Uterus (tissue), 4 donors: ENCODE data around the gene BEST1. TPM values are rescaled to one million over a fixed set of nuclear protein-coding genes. Genes with fewer than 3 reads are reported as not detected.

Experiments
- DNase-seq, 2 donors: peaks; one replicate each; pipeline ENCODE4 v3.0.0-alpha.2; 2019 to 2020
- H3K27ac ChIP-seq, 2 donors: fragments of 200-600 bp; sonication (generic); 1 replicate in 1 of 2; 2 replicates in 1 of 2; pipeline ENCODE4 v1.5.1; 2016 to 2018
- H3K27me3 ChIP-seq, 2 donors: fragments of 200-600 bp; sonication (generic); one replicate each; pipeline ENCODE4 v1.5.1; 2018 to 2019; ENCODE audit warnings: control low read depth in 1 of 2
- H3K36me3 ChIP-seq, 2 donors: fragments of 200-600 bp; sonication (generic); one replicate each; pipeline ENCODE4 v1.5.1; 2019; ENCODE audit warnings: control low read depth in 1 of 2
- H3K4me1 ChIP-seq, 2 donors: fragments of 200-600 bp; sonication (generic); one replicate each; pipeline ENCODE4 v1.5.1; 2018 to 2019; ENCODE audit warnings: control low read depth in 1 of 2
- H3K4me3 ChIP-seq, 2 donors: fragments of 200-600 bp; sonication (generic); 1 replicate in 1 of 2; 2 replicates in 1 of 2; pipeline ENCODE4 v1.5.1; 2018 to 2019; ENCODE audit warnings: mild to moderate bottlenecking in 1 of 2
- H3K9me3 ChIP-seq, 2 donors: fragments of 200-600 bp; sonication (generic); one replicate each; pipeline ENCODE4 v1.5.1; 2019; ENCODE audit warnings: control low read depth in 1 of 2
- POLR2A ChIP-seq, 2 donors: fragments of 450-650 bp; IDR thresholded peaks; one replicate each; pipeline ENCODE4 v1.6.1; 2016; ENCODE audit warnings: antibody characterized with exemption in 2 of 2, mild to moderate bottlenecking in 1 of 2, moderate library complexity in 1 of 2
- intact Hi-C: fragments of 100-400 bp; cut with DNase I; formaldehyde crosslinking; loops from one replicate; pipeline ENCODE4 v1.15.1; 2023; ENCODE audit warnings: low total_unique reads
- total RNA-seq, 4 donors: library from RNA; depleted of rRNA in 3 of 4; stranded (reverse); fragments of >200 nt in 3 of 4; gene quantifications; one replicate each; pipeline versions ENCODE4 v1.1.0 to v1.2.4, GENCODE V29; 2014 to 2023
- TF ChIP-seq, protein P1 (sequence below), 4 experiments: fragments of 200-600 bp in 2 of 4; fragments of 450-650 bp in 2 of 4; sonication (generic) in 2 of 4; IDR thresholded peaks; one replicate each; pipeline ENCODE4 v1.5.1; 2016 to 2019; ENCODE audit warnings: antibody characterized with exemption in 4 of 4, mild to moderate bottlenecking in 2 of 4, moderate library complexity in 1 of 4
- donor health status: DM: yes; HTN: yes; CAD: no.

Gene BEST1
- total RNA-seq, 4 donors from 2014 or later, result 3.3 to 11.1 (median 3.9) TPM

DNA sequence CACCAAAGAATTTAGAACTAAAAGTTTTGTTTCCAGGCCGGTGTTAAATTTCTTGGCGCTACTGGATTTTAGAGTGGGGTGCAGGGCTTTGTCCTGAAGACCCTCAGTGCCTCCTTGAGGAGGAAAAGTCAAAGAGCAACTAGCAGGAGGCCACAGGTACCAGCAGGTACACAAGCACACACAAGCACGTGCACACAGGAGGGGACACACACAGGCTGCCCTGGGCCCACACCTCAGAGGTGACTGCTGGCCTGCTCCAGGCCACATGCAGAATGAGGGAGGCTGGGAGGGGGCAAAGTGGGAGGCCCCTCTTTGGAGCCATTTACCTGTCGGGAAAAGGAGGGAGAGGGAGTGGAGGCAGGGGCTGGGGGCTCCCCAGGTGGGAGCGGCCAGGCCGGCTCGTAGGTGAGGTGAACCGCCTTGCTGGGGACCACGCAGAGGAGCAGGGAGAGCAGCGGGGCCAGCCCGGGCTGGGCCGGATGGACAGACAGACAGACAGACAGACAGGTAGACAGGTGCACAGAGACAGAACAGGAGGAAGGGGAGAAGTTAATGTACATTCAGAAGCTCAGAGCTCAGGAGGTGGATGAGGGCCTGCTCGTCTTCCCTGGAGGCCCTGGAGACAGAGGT is 45.0 kb upstream of the BEST1 start:
- H3K27me3 ChIP-seq, result no peaks in the 10 kb centered on the region
- no peak overlapping the region for H3K4me3 ChIP-seq
- no peaks in the 10 kb centered on the region for H3K36me3 ChIP-seq
- H3K9me3 ChIP-seq, result no peaks in the 10 kb centered on the region
- DNase-seq, result no peak
- H3K4me1 ChIP-seq, result peaks cover 0 to 4% of the 10 kb centered on the region in 2 donors
- no peak overlapping the region for H3K27ac ChIP-seq
- intact Hi-C loops, result no loop called here
- no peak for TF ChIP-seq POLR2A (IDR thresholded peaks at IDR 0.05)
- TF ChIP-seq, protein P1, sequence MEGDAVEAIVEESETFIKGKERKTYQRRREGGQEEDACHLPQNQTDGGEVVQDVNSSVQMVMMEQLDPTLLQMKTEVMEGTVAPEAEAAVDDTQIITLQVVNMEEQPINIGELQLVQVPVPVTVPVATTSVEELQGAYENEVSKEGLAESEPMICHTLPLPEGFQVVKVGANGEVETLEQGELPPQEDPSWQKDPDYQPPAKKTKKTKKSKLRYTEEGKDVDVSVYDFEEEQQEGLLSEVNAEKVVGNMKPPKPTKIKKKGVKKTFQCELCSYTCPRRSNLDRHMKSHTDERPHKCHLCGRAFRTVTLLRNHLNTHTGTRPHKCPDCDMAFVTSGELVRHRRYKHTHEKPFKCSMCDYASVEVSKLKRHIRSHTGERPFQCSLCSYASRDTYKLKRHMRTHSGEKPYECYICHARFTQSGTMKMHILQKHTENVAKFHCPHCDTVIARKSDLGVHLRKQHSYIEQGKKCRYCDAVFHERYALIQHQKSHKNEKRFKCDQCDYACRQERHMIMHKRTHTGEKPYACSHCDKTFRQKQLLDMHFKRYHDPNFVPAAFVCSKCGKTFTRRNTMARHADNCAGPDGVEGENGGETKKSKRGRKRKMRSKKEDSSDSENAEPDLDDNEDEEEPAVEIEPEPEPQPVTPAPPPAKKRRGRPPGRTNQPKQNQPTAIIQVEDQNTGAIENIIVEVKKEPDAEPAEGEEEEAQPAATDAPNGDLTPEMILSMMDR (IDR thresholded peaks at IDR 0.05), result no peak

DNA sequence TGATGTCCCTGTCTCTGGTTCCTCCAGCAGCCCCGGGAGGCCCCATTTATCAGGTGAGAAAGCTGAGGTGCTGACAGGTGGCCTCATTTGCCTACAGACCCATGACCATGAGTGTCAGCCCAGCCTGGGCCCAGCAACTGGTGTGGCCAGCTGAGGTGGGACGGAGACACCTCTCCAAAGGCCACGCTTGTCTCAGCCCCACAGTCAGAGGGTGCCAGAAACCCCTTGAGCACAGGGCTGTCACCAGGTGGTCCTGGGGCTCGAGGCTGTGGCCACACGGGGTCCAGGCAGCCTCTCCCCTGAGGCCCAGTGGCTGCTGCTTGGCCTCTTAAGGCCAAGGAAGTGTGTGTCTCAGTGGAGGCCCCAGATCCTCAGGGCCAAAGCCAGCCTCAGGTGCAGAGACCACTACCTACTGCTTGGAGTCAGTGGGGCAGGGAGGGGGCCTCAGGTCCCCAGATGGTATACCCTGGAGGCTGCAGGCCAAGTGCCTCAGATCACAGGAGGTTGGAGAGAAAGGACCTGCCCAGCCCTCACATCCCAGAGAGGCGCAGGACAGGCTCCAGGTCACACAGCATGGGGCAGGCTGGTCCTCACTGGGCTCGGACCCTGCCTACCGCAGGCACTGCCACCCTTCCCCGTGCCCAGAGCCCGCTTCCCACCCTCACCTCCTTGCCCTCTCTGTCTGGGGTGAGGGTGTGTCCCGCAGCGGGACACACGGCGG is 44.2 kb upstream of the BEST1 start:
- intact Hi-C loops, result no loop called here
- TF ChIP-seq, protein P1 (IDR thresholded peaks at IDR 0.05), result no peak
- TF ChIP-seq POLR2A (IDR thresholded peaks at IDR 0.05), result no peak
- Histone ChIP-seq H3K27ac (no peak overlapping the region), H3K27me3 (no peaks in the 10 kb centered on the region), H3K4me1 (peaks cover 0 to 10% of the 10 kb centered on the region in 2 donors), H3K4me3 (no peak overlapping the region), H3K36me3 (no peaks in the 10 kb centered on the region), H3K9me3 (no peaks in the 10 kb centered on the region)
- no peak for DNase-seq

DNA sequence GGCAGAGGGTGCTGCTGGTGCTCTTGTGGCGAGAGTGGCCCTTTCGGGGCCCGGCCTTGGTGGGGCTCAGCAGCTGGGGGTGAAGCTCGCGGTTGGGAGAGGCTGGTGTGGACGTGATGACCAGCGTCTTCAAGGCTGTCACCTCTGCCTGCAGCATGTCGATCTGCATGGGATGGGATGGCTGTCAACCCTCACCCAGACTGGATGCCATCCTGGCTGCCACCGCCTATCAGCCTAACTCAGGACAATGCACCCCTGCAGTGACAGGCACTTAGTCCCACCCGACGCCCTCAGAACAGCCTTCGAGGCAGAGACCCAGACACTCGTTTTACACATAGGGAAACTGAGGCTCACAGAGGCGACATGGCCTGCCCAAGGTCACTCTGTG is 43.6 kb upstream of the BEST1 start:
- no peak for DNase-seq
- H3K27ac ChIP-seq, result no peak overlapping the region
- no peaks in the 10 kb centered on the region for H3K36me3 ChIP-seq
- H3K4me1 ChIP-seq, result peaks cover 0 to 10% of the 10 kb centered on the region in 2 donors
- TF ChIP-seq, protein P1 (IDR thresholded peaks at IDR 0.05), result no peak
- no peaks in the 10 kb centered on the region for H3K9me3 ChIP-seq
- intact Hi-C loops, result no loop called here
- no peak overlapping the region for H3K4me3 ChIP-seq
- H3K27me3 ChIP-seq, result no peaks in the 10 kb centered on the region

DNA sequence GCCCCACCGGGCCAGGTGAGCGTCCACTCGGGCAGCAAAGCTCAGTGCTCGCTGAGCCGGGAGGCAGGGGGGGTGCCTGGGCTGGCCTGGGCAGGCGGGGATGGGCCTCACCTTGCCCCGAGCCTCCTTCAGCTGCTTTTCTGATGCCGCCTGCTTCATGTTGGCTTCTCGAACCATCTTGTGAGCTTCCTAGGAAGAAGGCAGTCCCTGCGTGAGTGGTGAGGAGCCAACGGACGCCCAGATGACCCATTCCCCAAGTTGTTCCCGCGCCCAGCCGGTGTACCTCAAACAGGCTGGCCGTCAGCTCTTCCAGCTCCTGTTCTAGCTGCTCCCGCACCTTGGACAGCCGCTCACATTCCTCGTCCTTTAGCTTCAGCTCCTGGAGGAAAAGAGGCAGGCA is 42.9 kb upstream of the BEST1 start:
- intact Hi-C loops, result no loop called here
- Histone ChIP-seq H3K4me3 (no peak overlapping the region), H3K27ac (peak overlapping the region in 1 of 2 donors; percentile 70), H3K9me3 (no peaks in the 10 kb centered on the region), H3K27me3 (no peaks in the 10 kb centered on the region), H3K36me3 (no peaks in the 10 kb centered on the region), H3K4me1 (peaks cover 0 to 10% of the 10 kb centered on the region in 2 donors)
- DNase-seq, result no peak
- no peak for TF ChIP-seq POLR2A (IDR thresholded peaks at IDR 0.05)
- TF ChIP-seq, protein P1 (IDR thresholded peaks at IDR 0.05), result no peak
